ENCODE data around the gene TBC1D2. TPM values are rescaled to one million over a fixed set of nuclear protein-coding genes. Genes with fewer than 3 reads are reported as not detected.

TBC1D2 gene
- total RNA-seq, 1 donor from 2014 or later: 2.7 TPM

DNA sequence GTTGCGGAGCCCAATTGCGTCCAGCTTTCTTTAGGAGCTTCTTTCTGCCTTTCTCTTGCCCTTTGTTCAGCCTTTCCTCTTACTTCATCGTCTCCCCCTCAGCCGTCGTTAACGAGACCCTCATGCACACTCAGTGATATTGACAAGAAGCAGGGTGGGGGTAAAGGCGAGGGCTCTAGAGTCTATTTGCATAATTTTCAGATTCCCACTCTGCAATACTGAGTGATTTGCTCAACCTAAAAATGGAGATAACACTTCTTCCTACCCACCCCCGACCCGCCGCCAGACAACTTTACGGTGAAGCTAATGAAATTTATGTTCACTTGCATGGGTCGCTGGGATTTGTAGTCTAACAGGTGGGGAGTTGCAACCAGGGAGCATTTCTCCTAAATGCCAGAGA lies 1.3 kb upstream of the TBC1D2 start:
- H3K27me3 Mint-ChIP-seq: no peaks in the 10 kb centered on the region
- peak overlapping the region; percentile 99 for H3K27ac Mint-ChIP-seq
- H3K36me3 Mint-ChIP-seq (ENCODE audit: low read depth): peaks cover 8% of the 10 kb centered on the region
- H3K4me1 Mint-ChIP-seq: peaks cover 13% of the 10 kb centered on the region
- no peaks in the 10 kb centered on the region for H3K9me3 Mint-ChIP-seq
- DNase-seq (no peak), ATAC-seq (ENCODE audit: low read depth) (no peak)
- TF ChIP-seq, protein P1, sequence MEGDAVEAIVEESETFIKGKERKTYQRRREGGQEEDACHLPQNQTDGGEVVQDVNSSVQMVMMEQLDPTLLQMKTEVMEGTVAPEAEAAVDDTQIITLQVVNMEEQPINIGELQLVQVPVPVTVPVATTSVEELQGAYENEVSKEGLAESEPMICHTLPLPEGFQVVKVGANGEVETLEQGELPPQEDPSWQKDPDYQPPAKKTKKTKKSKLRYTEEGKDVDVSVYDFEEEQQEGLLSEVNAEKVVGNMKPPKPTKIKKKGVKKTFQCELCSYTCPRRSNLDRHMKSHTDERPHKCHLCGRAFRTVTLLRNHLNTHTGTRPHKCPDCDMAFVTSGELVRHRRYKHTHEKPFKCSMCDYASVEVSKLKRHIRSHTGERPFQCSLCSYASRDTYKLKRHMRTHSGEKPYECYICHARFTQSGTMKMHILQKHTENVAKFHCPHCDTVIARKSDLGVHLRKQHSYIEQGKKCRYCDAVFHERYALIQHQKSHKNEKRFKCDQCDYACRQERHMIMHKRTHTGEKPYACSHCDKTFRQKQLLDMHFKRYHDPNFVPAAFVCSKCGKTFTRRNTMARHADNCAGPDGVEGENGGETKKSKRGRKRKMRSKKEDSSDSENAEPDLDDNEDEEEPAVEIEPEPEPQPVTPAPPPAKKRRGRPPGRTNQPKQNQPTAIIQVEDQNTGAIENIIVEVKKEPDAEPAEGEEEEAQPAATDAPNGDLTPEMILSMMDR (IDR thresholded peaks at IDR 0.05): no peak
- intact Hi-C loops (cut with micrococcal nuclease): loop anchor here (1.0 to 5.0 kb wide), 4 partner anchors 169 to 1839 kb away; partner anchors contain the start of genes TDRD7 and ZNF367
- ChIA-PET POLR2A (interaction anchor here (0.6 to 3.3 kb wide), 25 partner anchors 9 to 623 kb away, joined by 3 to 47 read pairs (median 6); partner anchors contain the start of genes ANP32B, NANS, NCBP1 and TRIM14), CTCF (interaction anchor here (0.6 to 3.0 kb wide), 5 partner anchors 52 to 624 kb away, joined by 3 to 16 read pairs (median 5); partner anchors contain the start of genes ANP32B, TRMO and TSTD2)
- H3K4me3 Mint-ChIP-seq: peak overlapping the region; percentile 98

DNA sequence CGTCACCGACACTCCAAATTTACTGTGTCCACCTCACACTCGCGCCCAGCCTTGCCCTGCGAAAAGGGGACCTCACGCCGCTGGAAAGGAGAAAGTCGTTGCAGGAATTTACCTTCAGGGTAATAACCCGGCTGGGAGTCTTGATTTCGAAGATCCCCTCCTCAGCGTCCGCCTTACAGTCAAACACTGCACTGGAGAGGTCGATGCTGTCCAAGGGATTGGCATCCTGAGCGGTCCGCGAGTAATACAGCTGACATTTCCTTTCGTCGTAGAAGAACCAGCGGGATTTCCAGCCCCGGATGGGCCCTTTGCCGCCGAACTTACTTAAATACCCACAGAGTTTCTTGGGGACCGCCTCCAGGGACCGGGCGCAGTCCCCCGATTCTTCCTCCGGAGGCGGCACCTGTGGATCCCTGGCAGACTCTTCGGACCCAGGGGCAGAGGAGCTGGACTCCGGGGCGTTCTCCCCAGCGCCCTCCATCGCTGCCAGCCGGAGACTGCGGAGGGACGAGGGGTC lies 330 bp downstream of the TBC1D2 start:
- CTCF ChIA-PET: interaction anchor here (1.2 to 3.0 kb wide), 5 partner anchors 8 to 332 kb away, joined by 3 to 16 read pairs (median 7); partner anchors contain the start of genes ANP32B and TRMO
- Mint-ChIP-seq H3K4me3 (peak overlapping the region; percentile 98), H3K4me1 (peaks cover 13% of the 10 kb centered on the region), H3K27me3 (no peaks in the 10 kb centered on the region), H3K36me3 (ENCODE audit: low read depth) (peaks cover 8% of the 10 kb centered on the region), H3K27ac (peak overlapping the region; percentile 65), H3K9me3 (no peaks in the 10 kb centered on the region)
- intact Hi-C loops (cut with micrococcal nuclease): loop anchor here (1.0 to 5.0 kb wide), 9 partner anchors 62 to 1838 kb away; partner anchors contain the start of genes ANP32B, CORO2A, NANS and NCBP1
- DNase-seq (no peak), ATAC-seq (ENCODE audit: low read depth) (no peak)
- POLR2A ChIA-PET: interaction anchor here (0.6 to 3.3 kb wide), 17 partner anchors 13 to 622 kb away, joined by 3 to 47 read pairs (median 7); partner anchors contain the start of genes ANP32B, NANS, NCBP1 and TRIM14
- TF ChIP-seq, protein P1 (IDR thresholded peaks at IDR 0.05): no peak

DNA sequence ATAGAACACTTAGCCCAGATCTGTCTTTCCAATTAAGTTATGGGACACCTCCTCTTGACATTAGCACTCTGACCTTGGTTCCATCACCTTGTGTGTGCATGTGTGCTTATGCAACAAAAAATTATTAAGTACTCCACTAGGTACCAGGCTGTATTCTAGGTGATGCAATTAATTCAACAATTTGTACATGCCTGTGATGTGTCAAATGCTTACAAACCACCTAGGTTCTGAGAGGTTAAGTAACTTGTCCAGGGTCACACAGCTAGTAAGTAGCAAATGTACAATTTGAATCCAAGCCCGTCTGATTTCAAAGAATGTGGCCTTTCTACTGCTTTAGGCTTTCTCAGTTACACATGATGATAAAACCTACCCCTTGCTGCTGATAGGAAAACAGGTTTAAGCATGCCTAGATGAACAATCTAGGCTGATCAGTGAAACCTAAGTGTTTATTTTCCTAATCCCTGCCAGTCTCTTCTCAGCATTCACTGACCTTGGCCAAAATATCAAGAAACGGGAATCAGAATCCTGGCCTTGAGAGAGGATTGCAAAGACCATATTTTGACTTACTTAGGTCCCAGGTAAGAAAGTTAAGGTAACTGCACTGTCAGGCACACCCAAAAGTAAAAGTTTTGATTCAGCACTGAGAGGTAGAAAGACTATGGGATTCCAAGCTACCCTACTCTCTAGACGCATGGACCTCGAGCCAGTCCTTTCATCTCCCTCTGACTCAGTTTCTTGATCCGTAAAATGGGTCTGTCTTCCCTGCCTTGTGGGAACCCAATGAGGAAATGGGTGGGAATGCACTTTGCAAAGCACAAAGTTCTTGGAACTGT lies 1.0 kb downstream of the TBC1D2 start:
- intact Hi-C loops (cut with micrococcal nuclease): loop anchor here (1.0 to 5.0 kb wide), 9 partner anchors 62 to 1837 kb away; partner anchors contain the start of genes ANP32B, CORO2A, NANS and NCBP1
- no peak for DNase-seq
- TF ChIP-seq, protein P1 (IDR thresholded peaks at IDR 0.05): no peak
- ATAC-seq (ENCODE audit: low read depth): no peak
- Mint-ChIP-seq H3K36me3 (ENCODE audit: low read depth) (peaks cover 8% of the 10 kb centered on the region), H3K4me1 (peaks cover 13% of the 10 kb centered on the region), H3K4me3 (peak overlapping the region; percentile 98), H3K27ac (peak overlapping the region; percentile 46), H3K9me3 (no peaks in the 10 kb centered on the region), H3K27me3 (no peaks in the 10 kb centered on the region)
- POLR2A ChIA-PET: interaction anchor here (0.6 to 3.3 kb wide), 7 partner anchors 33 to 388 kb away, joined by 3 to 47 read pairs (median 8); partner anchors contain the start of genes ANP32B, NANS and TRMO
- CTCF ChIA-PET: interaction anchor here (1.0 to 3.0 kb wide), 3 partner anchors 10 to 331 kb away, joined by 3 to 16 read pairs (median 7); partner anchors contain the start of gene TRMO

DNA sequence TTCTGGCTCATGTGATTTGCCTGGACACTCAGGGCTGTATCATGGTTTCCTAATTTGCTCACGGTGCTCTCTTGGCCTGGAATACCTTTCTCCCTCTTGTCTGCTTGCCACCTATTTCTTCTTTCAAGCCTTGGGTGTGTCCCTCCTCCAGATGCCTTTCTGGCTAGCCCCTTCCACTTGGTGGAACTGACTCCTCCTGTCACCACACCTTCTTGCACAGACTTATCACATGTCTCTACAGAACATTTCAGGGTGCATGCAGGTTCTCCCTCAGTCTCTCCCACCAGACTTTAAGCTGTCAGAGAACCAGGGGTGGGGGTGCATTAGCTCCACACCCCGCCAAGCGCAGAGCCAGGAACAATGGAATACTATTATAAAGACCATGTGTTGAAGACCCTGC lies 1.9 kb downstream of the TBC1D2 start:
- H3K4me3 Mint-ChIP-seq: no peak overlapping the region
- DNase-seq (no peak), ATAC-seq (ENCODE audit: low read depth) (no peak)
- H3K9me3 Mint-ChIP-seq: no peaks in the 10 kb centered on the region
- H3K27ac Mint-ChIP-seq: no peak overlapping the region
- CTCF ChIA-PET: interaction anchor here (1.0 kb wide), 1 partner anchor 10 kb away, joined by 3 read pairs; no protein-coding TSS in a partner anchor
- intact Hi-C loops (cut with micrococcal nuclease): no loop called here
- TF ChIP-seq, protein P1 (IDR thresholded peaks at IDR 0.05): no peak
- POLR2A ChIA-PET: no interaction called here
- peaks cover 8% of the 10 kb centered on the region for H3K36me3 Mint-ChIP-seq (ENCODE audit: low read depth)
- H3K4me1 Mint-ChIP-seq: peaks cover 19% of the 10 kb centered on the region
- H3K27me3 Mint-ChIP-seq: no peaks in the 10 kb centered on the region
